GM21390 (cell line): Measurements from ENCODE around the gene MAD2L1BP.
"Not testable (repeated sequence)": the region's sequence is repeated elsewhere in the genome, so short reads cannot be mapped to it uniquely, and the experiment has no call there.

Experiments
- ATAC-seq: cut with Tn5 transposase; IDR thresholded peaks from one replicate; pipeline ENCODE4 v1.9.1; 2021; ENCODE audit not compliant: unreplicated experiment

The MAD2L1BP gene, protein sequence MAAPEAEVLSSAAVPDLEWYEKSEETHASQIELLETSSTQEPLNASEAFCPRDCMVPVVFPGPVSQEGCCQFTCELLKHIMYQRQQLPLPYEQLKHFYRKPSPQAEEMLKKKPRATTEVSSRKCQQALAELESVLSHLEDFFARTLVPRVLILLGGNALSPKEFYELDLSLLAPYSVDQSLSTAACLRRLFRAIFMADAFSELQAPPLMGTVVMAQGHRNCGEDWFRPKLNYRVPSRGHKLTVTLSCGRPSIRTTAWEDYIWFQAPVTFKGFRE

DNA sequence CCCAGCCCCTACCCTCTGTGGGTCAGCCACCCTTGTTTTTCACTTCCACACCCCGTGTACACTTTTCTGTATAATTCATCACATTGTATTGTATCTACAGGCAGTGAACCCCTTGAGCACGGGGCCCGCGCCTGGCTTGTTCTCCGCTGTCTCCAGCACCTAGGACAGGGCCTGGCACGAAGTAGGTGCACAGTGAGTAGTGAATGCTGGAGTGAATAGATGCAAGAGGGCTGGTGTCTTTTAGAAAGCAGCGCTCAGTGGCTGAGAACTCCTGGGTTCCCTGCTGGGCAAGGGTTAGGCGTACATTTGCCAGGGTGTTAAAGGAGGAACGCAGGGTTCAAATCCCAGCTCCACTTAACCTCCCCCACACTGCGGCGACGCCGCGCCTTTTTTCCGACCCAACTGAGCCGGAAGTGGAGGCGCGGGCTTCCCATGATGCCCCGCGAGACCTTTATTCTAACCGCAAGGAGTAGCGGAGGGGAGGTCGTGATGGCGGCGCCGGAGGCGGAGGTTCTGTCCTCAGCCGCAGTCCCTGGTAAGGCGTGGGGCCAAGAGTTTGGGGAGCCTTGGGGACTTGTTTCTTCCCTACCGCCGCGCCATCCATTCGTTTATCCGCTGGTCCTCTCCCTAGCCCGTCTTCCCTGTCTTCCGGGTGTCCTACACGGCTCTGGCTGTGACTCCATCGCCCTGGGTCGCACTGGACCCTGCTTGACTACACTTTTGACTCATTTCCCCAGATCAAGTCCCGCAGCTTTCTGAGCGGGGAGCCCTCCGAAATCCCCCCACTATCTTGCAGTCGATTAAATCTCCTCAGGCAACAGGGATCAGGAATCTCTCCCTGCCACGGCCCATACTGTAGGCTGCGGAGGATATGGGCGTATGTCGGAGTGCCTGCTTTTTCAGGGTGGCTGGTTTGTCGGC, at the start of gene MAD2L1BP:
MAD2L1BP (plus strand) TSS at position 454 of the 921 bp plus-strand sequence; CDS start at position 490, 36 bp downstream.
- peak; percentile 85 for ATAC-seq

DNA sequence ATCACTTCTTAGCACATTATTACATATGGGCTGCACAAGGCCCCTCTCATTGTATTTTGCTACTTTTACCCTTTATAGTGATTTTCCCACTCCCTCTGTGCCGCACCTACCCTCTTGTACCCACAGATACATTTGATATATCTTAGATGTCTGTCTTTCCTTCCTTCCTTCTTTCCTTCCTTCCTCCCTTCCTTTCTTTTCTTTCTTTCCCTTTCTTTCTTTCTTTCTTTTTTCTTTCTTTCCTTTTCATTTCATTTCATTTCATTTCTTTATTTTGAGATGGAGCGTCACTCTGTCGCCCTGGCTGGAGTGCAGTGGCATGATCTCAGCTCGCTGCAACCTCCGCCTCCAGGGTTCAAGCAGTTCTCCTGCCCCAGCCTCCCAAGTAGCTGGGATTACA, 47.4 kb upstream of the MAD2L1BP start:
- ATAC-seq: no peak

DNA sequence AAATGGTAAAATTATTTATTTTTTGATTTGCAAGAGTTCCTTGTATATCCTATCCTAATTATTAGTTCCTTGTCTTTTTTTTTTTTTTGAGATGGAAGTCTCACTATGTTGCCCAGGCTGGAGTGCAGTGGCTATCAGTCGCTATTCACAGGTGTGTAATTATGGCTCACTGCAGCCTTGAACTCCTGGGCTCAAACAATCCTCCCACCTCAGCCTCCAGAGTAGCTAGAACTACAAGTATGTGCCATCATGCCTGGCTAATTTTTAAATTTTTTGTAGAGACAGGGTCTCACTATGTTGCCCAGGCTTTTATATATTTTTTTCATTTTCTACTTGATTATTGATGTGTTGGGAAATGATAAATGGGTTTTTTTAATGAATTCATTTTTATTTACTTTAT, 46.1 kb upstream of the MAD2L1BP start:
- ATAC-seq: not testable (repeated sequence)

DNA sequence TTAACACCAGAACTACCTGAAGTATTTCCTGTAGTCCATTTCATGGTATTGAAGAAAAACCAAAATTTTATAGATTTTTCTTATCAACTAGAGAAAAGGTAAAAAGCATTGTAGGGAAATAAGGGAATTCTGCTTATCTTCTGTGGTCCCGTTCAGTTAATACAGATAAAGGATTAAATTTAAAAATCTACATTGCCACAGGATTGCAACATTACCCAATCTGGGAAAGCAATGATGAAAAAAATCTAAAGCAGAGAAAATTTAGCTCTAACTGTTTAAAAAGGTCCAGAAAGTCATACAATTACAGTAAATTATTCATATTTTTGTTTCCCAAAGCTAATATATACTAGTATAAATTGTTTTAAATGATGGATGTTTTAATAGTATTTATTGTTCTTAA, 41.7 kb upstream of the MAD2L1BP start:
- no peak for ATAC-seq

DNA sequence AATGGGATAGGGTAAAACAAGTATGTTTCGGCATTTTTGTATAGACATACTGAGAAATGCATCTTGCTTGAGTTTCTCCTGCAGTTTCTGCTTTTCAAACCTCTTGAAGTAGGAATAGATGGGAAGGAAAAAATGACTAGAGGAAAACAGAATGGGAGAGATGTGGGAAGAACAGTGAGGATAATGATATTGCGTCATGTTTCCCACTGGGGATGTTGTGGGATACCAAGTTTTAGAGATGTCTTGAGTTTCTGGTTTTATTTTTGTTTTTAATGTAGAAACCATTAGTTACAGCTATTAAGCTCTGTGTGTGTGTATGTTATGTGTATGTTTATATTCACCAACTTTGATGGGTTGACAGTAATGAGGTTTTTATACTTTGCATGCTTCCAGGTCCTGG, 35.0 kb upstream of the MAD2L1BP start:
- no peak for ATAC-seq

DNA sequence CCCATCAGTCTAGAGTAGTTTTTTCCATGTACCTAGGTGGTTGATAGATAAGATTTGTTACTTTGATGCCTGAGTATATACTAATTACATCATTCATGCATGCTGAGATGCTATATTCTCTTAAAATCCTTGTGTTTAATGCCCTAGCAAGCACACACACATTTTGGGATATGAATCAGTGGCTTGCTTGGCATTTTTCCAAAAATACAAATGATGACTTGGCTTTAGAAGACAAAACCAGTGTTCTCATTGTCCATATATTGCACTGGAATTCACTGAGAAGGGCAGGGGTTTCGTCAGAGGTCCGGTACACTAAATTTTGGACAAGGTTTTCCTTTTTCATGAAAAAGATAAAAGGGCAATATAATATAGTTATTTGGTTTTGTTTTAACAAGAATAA, 31.5 kb upstream of the MAD2L1BP start:
- no peak for ATAC-seq

DNA sequence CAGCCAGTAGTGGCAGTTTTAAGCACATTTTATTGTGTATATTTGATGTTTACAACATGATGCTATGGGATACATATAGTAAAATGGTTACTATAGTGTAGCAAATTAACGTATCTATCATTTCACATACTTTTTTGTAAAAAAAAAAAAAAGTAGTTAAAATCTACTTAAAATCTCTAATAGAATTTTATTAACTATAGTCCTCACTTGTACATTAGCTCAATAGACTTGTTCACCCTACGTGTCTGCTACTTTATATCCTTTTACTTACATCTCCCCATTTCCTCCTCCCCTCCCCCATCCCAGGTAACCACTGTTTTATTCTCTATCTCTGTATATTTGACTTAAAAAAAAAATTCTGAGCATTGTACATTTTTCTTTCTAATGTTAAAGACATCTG, 29.6 kb upstream of the MAD2L1BP start:
- ATAC-seq: no peak

DNA sequence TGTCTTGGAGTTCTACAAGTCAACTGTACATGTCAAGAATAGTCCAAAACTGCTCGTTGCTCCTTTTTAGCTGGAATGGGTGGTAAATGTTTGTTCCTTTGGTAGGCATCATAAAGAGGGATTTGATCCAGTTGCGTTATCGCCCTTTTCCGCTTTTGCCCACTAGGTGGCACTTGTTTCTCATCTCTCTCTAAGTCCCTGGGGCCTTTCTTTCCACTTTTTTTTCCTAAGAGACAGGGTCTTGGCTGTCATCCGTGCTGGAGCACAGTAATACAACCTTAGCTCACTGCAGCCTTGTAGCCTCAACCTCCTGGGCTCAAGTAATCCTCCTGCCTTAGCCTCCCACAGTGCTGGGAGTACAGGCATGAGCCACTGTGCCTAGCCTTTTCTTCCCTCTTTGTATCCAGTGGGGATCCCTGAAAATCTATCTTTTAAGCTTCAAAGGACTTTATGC, 27.3 kb upstream of the MAD2L1BP start:
- no peak for ATAC-seq

DNA sequence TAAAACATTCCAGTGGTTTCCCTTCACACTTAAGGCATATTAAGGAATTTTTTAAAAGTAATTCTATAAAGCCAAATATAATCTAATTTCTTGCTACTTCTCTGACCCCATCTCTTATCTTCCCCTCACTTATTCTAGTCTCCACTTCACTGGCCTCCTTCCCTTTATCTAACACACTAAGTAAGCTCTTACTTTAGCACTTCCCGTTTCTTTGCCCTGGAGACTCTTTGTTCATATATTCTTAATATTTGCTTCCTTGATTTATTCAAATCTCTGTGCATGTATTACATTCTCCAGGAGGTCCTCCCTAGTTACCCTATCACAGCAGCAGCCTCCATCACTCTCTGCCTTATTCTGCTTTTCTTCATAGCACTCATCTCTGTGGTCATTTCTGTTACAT, 26.8 kb upstream of the MAD2L1BP start:
- ATAC-seq: no peak

DNA sequence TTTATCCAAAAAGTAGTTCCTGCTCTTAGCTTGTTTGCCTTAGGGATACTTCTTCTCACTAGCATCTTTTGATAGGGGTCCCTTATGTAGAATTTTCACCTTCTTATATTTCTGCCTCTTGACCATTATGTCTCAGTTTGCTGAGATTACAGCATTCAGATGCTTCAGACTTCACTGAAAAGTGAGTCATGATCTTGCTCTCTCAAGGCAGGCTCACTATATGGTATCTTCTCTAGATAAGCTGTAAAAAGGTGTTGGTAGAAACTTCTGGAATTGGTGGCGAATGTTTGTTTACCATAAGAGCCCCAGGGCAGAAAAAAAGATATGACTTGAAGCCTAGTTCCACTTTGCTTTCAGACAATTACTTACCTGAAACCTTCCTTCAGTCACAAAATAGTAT, 26.2 kb upstream of the MAD2L1BP start:
- no peak for ATAC-seq

DNA sequence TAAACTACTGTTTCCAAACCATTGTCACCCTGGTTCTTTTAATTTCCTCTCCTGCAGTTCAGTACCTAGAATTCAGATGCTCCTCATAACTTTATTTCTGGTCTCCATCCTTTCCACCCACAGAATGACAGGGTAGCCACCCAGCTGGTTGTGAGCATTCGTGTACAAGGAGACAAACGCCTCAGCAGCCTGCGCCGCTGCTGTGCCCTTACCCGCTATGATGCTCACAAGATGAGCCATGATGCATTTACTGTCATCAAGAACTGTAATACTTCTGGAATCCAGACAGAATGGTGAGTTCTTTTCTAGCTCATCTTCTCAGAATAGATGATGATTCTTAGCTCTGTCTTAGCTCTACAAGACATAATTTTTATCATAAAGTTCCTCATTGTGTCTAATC, 25.2 kb upstream of the MAD2L1BP start:
- no peak for ATAC-seq

DNA sequence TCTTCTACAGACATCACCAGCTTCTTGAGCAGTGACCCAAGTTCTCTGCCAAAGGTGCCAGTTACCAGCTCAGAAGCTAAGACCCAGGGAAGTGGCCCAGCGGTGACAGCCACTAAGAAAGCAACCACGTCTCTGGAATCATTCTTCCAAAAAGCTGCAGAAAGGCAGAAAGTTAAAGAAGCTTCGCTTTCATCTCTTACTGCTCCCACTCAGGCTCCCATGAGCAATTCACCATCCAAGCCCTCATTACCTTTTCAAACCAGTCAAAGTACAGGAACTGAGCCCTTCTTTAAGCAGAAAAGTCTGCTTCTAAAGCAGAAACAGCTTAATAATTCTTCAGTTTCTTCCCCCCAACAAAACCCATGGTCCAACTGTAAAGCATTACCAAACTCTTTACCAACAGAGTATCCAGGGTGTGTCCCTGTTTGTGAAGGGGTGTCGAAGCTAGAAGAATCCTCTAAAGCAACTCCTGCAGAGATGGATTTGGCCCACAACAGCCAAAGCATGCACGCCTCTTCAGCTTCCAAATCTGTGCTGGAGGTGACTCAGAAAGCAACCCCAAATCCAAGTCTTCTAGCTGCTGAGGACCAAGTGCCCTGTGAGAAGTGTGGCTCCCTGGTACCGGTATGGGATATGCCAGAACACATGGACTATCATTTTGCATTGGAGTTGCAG, 21.8 kb upstream of the MAD2L1BP start:
- no peak for ATAC-seq

DNA sequence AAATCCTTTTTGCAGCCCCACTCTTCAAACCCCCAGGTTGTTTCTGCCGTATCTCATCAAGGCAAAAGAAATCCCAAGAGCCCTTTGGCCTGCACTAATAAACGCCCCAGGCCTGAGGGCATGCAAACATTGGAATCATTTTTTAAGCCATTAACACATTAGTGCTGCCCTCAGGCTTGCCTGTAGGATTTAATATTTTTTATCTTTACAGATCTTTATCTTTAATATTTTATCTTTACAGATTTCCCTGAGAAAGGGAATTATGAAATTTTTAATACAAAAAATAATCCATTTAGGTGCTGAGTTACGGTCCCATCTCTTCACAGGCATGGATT, 21.3 kb upstream of the MAD2L1BP start:
- no peak for ATAC-seq

DNA sequence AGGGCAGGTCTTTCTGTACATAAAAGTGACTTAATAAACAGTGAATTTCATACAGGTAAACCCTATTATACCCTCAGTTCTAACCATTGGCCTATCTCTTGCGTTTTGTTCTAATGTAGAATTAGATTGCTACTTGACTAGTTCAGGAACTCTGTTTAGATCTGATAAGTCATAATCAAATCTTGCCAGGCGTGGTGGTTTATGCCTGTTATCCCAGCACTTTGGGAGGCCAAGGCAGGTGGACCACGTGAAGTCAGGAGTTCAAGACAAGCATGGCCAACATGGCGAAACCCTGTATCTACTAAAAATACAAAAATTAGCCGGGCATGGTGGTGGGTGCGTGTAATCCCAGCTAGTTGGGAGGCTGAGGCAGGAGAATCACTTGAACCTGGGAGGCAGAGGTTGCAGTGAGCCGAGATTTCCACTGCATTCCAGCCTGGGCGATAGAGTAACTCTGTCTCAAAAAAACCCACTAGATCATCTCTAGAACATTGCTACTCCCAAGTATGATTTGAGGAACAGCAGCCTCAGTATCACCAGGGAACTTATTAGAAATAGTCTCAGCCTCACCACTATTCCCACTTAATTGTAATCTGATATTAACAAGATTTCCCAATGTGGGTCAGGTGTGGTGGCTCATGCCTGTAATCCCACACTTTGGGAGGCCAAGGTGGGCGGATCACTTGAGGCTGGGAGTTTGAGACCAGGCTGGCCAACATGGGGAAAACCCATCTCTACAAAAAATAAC, 18.7 kb upstream of the MAD2L1BP start:
- no peak for ATAC-seq

DNA sequence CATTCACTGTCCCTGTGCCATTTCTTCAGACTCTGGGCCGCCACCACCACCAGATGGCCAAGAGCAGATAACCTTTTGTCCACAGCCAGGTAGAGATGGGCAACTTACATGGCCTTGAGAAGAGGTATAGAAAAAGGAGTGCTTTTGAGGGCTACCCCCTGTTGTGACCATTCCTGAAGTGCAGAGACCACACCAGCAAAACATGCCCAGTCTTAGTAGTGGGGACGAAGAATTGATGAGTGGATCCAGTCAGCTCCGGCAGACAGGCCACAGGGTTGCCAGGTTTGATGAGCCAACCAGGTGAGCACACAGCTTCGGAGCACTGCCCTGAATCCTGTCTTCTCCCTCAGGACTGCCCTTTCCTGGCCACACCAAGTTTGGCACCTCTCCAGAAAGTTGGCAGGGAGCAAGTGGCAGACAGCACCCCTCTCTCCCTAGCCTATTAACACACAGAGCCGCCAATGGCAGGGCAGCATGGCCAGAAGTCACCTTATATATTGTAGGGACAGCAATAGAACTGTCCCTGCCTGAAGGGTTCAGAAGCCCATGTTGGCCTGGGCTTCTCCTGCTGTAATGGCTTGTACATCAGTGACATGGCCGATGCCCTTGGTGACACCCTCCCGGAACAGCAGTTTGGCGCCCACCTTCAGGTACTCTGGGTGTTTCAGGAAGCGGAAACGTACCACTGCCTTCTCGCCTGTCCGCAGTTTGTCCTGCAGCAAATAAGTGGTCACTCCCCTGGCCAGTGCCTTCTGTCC, 14.4 kb upstream of the MAD2L1BP start:
- no peak for ATAC-seq

DNA sequence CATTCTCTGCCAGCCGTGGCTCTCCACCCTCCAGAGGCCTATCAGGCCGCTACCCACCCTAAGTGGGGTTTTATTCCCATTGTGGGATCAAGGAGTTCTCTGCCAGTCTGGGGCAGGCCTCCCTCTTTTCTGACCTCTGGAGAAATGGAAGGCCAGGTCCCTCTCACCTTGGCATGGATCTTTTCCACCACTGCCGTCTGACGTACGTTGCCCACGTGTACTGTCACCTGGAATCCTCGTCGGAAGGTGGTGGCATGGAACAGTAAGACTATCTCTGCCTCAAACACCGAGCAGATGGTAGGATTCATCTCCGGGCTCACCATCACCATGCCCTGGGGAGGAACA, 13.8 kb upstream of the MAD2L1BP start:
- ATAC-seq: no peak

DNA sequence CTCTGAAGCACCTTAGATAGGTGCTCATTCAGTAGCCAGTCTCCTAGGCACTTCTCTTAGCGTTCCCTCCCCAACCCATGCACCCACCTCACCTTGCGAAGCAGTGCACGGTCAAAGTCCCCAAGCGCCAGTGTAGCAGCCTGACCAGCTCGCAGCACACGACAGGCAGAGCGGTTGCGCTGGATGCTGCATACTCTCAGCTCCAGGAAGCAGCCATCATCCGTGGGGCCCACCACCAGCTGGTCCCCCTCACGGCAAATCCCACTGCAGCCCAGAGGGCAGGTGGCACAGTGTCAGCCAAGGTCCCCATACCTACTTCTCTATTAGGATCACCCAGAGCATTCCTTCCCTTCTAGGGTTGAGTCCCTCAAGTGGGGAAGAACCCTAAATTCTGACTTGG, 13.1 kb upstream of the MAD2L1BP start:
- no peak for ATAC-seq

DNA sequence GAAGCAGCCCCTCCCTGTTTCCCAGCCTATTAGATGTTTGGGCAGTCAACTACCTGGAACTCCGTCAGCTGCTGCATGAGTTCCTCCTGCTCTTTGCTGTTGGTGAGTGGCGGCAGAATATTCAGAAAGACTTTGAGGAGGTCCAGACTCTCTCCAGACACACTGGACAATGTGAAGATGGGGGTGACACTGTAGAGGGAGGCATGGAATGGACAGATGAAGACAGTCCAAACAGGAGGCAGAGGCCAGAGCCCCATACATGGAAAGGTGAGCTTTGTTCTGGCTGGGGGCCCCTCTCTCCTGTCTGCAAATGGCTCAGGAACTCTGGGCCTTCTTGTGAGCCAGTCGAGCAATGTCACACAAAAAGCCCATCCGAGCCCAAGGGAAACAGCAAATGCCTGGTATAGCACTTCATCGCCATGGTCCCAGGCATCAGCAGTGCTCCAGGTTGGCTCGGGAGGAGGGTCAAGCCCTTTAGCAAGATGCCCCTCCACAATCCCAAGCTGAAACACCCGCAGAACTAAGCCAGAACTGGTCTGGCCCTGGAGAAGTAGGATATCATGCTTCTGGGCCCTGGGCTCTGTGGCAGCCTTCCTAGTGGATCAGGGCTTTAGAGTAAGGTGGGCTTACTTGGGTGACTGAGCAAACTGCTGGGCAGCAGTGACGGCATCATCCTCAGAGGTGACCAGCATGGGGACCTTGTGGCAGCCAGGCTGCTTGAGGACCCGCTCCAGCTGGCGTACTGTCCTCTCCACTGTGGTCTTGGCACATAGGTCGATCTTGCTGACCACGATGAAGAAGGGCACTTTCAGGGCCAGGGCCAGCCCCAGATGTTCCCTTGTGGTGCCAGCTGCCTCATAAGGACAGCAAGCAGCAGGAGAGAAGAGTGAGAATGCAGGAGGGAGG, 11.5 kb upstream of the MAD2L1BP start:
- no peak for ATAC-seq

DNA sequence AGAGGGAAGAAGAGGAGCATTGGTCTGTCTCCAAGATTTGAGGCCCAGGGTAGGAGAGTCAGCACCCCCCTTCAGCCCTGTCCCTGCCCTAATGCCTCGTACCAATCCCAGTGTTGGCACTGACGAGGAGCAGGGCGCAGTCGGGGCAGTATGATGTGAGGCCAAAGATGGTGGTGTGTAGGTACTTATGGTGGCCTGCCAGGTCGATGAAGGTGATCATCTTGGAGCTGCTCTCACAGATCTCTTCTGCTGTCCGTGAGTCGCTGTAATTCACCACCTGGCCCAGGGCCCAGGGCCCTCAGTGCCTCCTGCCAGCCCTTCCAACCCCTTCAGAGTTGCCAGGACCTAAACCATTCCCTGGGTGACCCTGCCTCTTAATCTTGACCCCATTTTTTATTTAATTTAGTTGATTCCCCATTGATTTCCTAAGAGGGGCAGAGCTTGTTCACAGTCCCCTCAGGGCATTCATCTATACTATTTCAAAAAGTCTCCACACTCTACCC, 10.8 kb upstream of the MAD2L1BP start:
- no peak for ATAC-seq
